Measurements from ENCODE around the gene TRHDE.

Gene TRHDE

GRCh38 chr12:72288436-72288835, 16.3 kb downstream of the TRHDE start:
- Histone ChIP-seq H3K27ac (ENCODE audit: insufficient read depth, low read depth, low read length, poor library complexity, severe bottlenecking) (no peak overlapping the region), H3K9me3 (ENCODE audit: control insufficient read depth, low read length) (no peaks in the 10 kb centered on the region), H3K27me3 (ENCODE audit: control insufficient read depth, insufficient read depth, low read length, poor library complexity, severe bottlenecking) (no peaks in the 10 kb centered on the region), H3K4me3 (ENCODE audit: insufficient read depth, low read depth, low read length) (no peak overlapping the region), H3K4me1 (ENCODE audit: control insufficient read depth, insufficient read depth, low read length) (no peaks in the 10 kb centered on the region), H3K36me3 (ENCODE audit: control insufficient read depth, insufficient read depth, low read length) (no peaks in the 10 kb centered on the region)
- 94 to 96% methylated on average over 3 of the region's 3 CpGs for WGBS, 2 experiments

- H3K9me3 ChIP-seq (ENCODE audit: control insufficient read depth, low read length), result no peaks in the 10 kb centered on the region
- 86 to 100% methylated on average over 1 to 2 of the region's 2 CpGs for WGBS, 2 experiments
- no peak overlapping the region for H3K27ac ChIP-seq (ENCODE audit: insufficient read depth, low read depth, low read length, poor library complexity, severe bottlenecking)
These were observed 16.7 kb downstream of the TRHDE start for GRCh38 chr12:72288911-72289310.

GRCh38 chr12:72289633-72290032, 17.5 kb downstream of the TRHDE start:
- no peak overlapping the region for H3K4me3 ChIP-seq (ENCODE audit: insufficient read depth, low read depth, low read length)
- no peak overlapping the region for H3K27ac ChIP-seq (ENCODE audit: insufficient read depth, low read depth, low read length, poor library complexity, severe bottlenecking)
- no peaks in the 10 kb centered on the region for H3K4me1 ChIP-seq (ENCODE audit: control insufficient read depth, insufficient read depth, low read length)
- H3K9me3 ChIP-seq (ENCODE audit: control insufficient read depth, low read length), result no peaks in the 10 kb centered on the region
- H3K27me3 ChIP-seq (ENCODE audit: control insufficient read depth, insufficient read depth, low read length, poor library complexity, severe bottlenecking), result no peaks in the 10 kb centered on the region
- WGBS, 2 experiments, result 96 to 100% methylated on average over 1 to 2 of the region's 2 CpGs
- H3K36me3 ChIP-seq (ENCODE audit: control insufficient read depth, insufficient read depth, low read length), result no peaks in the 10 kb centered on the region

More at GRCh38 chr12:72288911-72289310, 16.7 kb downstream of the TRHDE start:
- Histone ChIP-seq H3K4me1 (ENCODE audit: control insufficient read depth, insufficient read depth, low read length) (no peaks in the 10 kb centered on the region), H3K4me3 (ENCODE audit: insufficient read depth, low read depth, low read length) (no peak overlapping the region), H3K27me3 (ENCODE audit: control insufficient read depth, insufficient read depth, low read length, poor library complexity, severe bottlenecking) (no peaks in the 10 kb centered on the region), H3K36me3 (ENCODE audit: control insufficient read depth, insufficient read depth, low read length) (no peaks in the 10 kb centered on the region)

- no peaks in the 10 kb centered on the region for H3K27me3 ChIP-seq (ENCODE audit: control insufficient read depth, insufficient read depth, low read length, poor library complexity, severe bottlenecking)
- no peaks in the 10 kb centered on the region for H3K4me1 ChIP-seq (ENCODE audit: control insufficient read depth, insufficient read depth, low read length)
- no peak overlapping the region for H3K27ac ChIP-seq (ENCODE audit: insufficient read depth, low read depth, low read length, poor library complexity, severe bottlenecking)
- H3K36me3 ChIP-seq (ENCODE audit: control insufficient read depth, insufficient read depth, low read length), result no peaks in the 10 kb centered on the region
- 95 to 98% methylated on average over 4 to 5 of the region's 5 CpGs for WGBS, 2 experiments
- no peaks in the 10 kb centered on the region for H3K9me3 ChIP-seq (ENCODE audit: control insufficient read depth, low read length)
- H3K4me3 ChIP-seq (ENCODE audit: insufficient read depth, low read depth, low read length), result no peak overlapping the region
These were observed 19.0 kb downstream of the TRHDE start for GRCh38 chr12:72291175-72291574.

- Histone ChIP-seq H3K27me3 (ENCODE audit: control insufficient read depth, insufficient read depth, low read length, poor library complexity, severe bottlenecking) (no peaks in the 10 kb centered on the region), H3K4me1 (ENCODE audit: control insufficient read depth, insufficient read depth, low read length) (no peaks in the 10 kb centered on the region), H3K36me3 (ENCODE audit: control insufficient read depth, insufficient read depth, low read length) (no peaks in the 10 kb centered on the region), H3K27ac (ENCODE audit: insufficient read depth, low read depth, low read length, poor library complexity, severe bottlenecking) (no peak overlapping the region), H3K4me3 (ENCODE audit: insufficient read depth, low read depth, low read length) (no peak overlapping the region), H3K9me3 (ENCODE audit: control insufficient read depth, low read length) (no peaks in the 10 kb centered on the region)
- 96% methylated on average over 6 of the region's 6 CpGs for WGBS, 2 experiments
These were observed 21.5 kb downstream of the TRHDE start for GRCh38 chr12:72293701-72294100.

GRCh38 chr12:72295101-72295500, 22.9 kb downstream of the TRHDE start:
- H3K36me3 ChIP-seq (ENCODE audit: control insufficient read depth, insufficient read depth, low read length), result no peaks in the 10 kb centered on the region
- 94% methylated on average over 8 of the region's 8 CpGs for WGBS, 2 experiments
- no peak overlapping the region for H3K27ac ChIP-seq (ENCODE audit: insufficient read depth, low read depth, low read length, poor library complexity, severe bottlenecking)
- no peaks in the 10 kb centered on the region for H3K27me3 ChIP-seq (ENCODE audit: control insufficient read depth, insufficient read depth, low read length, poor library complexity, severe bottlenecking)
- H3K4me1 ChIP-seq (ENCODE audit: control insufficient read depth, insufficient read depth, low read length), result no peaks in the 10 kb centered on the region
- H3K4me3 ChIP-seq (ENCODE audit: insufficient read depth, low read depth, low read length), result no peak overlapping the region
- H3K9me3 ChIP-seq (ENCODE audit: control insufficient read depth, low read length), result no peaks in the 10 kb centered on the region

GRCh38 chr12:72295744-72296143, 23.6 kb downstream of the TRHDE start:
- no CpG with 5 or more reads among the region's 2 CpGs for WGBS, 2 experiments
- H3K4me1 ChIP-seq (ENCODE audit: control insufficient read depth, insufficient read depth, low read length), result no peaks in the 10 kb centered on the region
- no peaks in the 10 kb centered on the region for H3K27me3 ChIP-seq (ENCODE audit: control insufficient read depth, insufficient read depth, low read length, poor library complexity, severe bottlenecking)
- no peak overlapping the region for H3K27ac ChIP-seq (ENCODE audit: insufficient read depth, low read depth, low read length, poor library complexity, severe bottlenecking)
- no peaks in the 10 kb centered on the region for H3K36me3 ChIP-seq (ENCODE audit: control insufficient read depth, insufficient read depth, low read length)
- H3K4me3 ChIP-seq (ENCODE audit: insufficient read depth, low read depth, low read length), result no peak overlapping the region
- no peaks in the 10 kb centered on the region for H3K9me3 ChIP-seq (ENCODE audit: control insufficient read depth, low read length)

- no peaks in the 10 kb centered on the region for H3K27me3 ChIP-seq (ENCODE audit: control insufficient read depth, insufficient read depth, low read length, poor library complexity, severe bottlenecking)
- H3K27ac ChIP-seq (ENCODE audit: insufficient read depth, low read depth, low read length, poor library complexity, severe bottlenecking), result no peak overlapping the region
- no peaks in the 10 kb centered on the region for H3K4me1 ChIP-seq (ENCODE audit: control insufficient read depth, insufficient read depth, low read length)
- WGBS, 2 experiments, result 80 to 88% methylated on average over 2 of the region's 2 CpGs
- no peaks in the 10 kb centered on the region for H3K9me3 ChIP-seq (ENCODE audit: control insufficient read depth, low read length)
- no peak overlapping the region for H3K4me3 ChIP-seq (ENCODE audit: insufficient read depth, low read depth, low read length)
- H3K36me3 ChIP-seq (ENCODE audit: control insufficient read depth, insufficient read depth, low read length), result no peaks in the 10 kb centered on the region
These were observed 24.2 kb downstream of the TRHDE start for GRCh38 chr12:72296389-72296788.

GRCh38 chr12:72297666-72298065, 25.5 kb downstream of the TRHDE start:
- WGBS, 2 experiments, result 76 to 83% methylated on average over 3 of the region's 3 CpGs

GRCh38 chr12:72300728-72301127, 28.6 kb downstream of the TRHDE start:
- no peaks in the 10 kb centered on the region for H3K9me3 ChIP-seq (ENCODE audit: control insufficient read depth, low read length)
- 97 to 100% methylated on average over 3 of the region's 3 CpGs for WGBS, 2 experiments
- no peaks in the 10 kb centered on the region for H3K27me3 ChIP-seq (ENCODE audit: control insufficient read depth, insufficient read depth, low read length, poor library complexity, severe bottlenecking)
- H3K36me3 ChIP-seq (ENCODE audit: control insufficient read depth, insufficient read depth, low read length), result no peaks in the 10 kb centered on the region
- no peak overlapping the region for H3K4me3 ChIP-seq (ENCODE audit: insufficient read depth, low read depth, low read length)
- H3K4me1 ChIP-seq (ENCODE audit: control insufficient read depth, insufficient read depth, low read length), result no peaks in the 10 kb centered on the region
- H3K27ac ChIP-seq (ENCODE audit: insufficient read depth, low read depth, low read length, poor library complexity, severe bottlenecking), result no peak overlapping the region

More at GRCh38 chr12:72297666-72298065, 25.5 kb downstream of the TRHDE start:
- no peak overlapping the region for H3K27ac ChIP-seq (ENCODE audit: insufficient read depth, low read depth, low read length, poor library complexity, severe bottlenecking)
- no peak overlapping the region for H3K4me3 ChIP-seq (ENCODE audit: insufficient read depth, low read depth, low read length)
- H3K9me3 ChIP-seq (ENCODE audit: control insufficient read depth, low read length), result no peaks in the 10 kb centered on the region
- H3K36me3 ChIP-seq (ENCODE audit: control insufficient read depth, insufficient read depth, low read length), result no peaks in the 10 kb centered on the region
- H3K4me1 ChIP-seq (ENCODE audit: control insufficient read depth, insufficient read depth, low read length), result no peaks in the 10 kb centered on the region
- no peaks in the 10 kb centered on the region for H3K27me3 ChIP-seq (ENCODE audit: control insufficient read depth, insufficient read depth, low read length, poor library complexity, severe bottlenecking)

- WGBS, 2 experiments, result 91 to 95% methylated on average over 1 of the region's 2 CpGs
- no peaks in the 10 kb centered on the region for H3K9me3 ChIP-seq (ENCODE audit: control insufficient read depth, low read length)
- H3K27me3 ChIP-seq (ENCODE audit: control insufficient read depth, insufficient read depth, low read length, poor library complexity, severe bottlenecking), result no peaks in the 10 kb centered on the region
- no peaks in the 10 kb centered on the region for H3K36me3 ChIP-seq (ENCODE audit: control insufficient read depth, insufficient read depth, low read length)
- no peak overlapping the region for H3K4me3 ChIP-seq (ENCODE audit: insufficient read depth, low read depth, low read length)
- H3K27ac ChIP-seq (ENCODE audit: insufficient read depth, low read depth, low read length, poor library complexity, severe bottlenecking), result no peak overlapping the region
- no peaks in the 10 kb centered on the region for H3K4me1 ChIP-seq (ENCODE audit: control insufficient read depth, insufficient read depth, low read length)
These were observed 32.6 kb downstream of the TRHDE start for GRCh38 chr12:72304751-72305150.
